Measurements from ENCODE around the gene PERM1. TPM values are rescaled to one million over a fixed set of nuclear protein-coding genes. Genes with fewer than 3 reads are reported as not detected.
"Not testable (repeated sequence)": the region's sequence is repeated elsewhere in the genome, so short reads cannot be mapped to it uniquely, and the experiment has no call there.

Gene PERM1
- total and polyA plus RNA-seq, 4 donors: under 0.01 to 0.06 TPM; not detected in 2

GRCh38 chr1:992362-992761 is 10.5 kb upstream of the PERM1 start:
- WGBS: 86% methylated on average over 7 of the region's 7 CpGs

DNA sequence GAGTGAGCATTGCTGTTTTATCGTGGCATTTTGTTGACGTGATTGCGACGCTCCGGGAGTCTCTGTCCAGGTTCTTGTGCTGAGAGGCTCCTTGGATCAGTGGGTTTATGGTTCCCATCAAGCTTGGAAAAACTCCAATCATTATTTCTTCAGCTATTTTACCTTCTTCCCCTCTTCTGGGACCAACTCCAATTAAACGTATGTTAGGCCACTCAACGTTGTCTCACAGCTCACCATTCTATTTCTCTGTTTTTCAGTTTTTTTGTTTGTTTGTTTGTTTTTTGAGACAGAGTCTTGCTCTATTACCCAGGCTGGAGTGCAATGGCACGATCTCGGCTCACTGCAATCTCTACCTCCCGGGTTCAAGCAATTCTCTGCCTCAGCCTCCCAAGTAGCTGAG is 10.0 kb upstream of the PERM1 start:
- Histone ChIP-seq H3K36me3 (ENCODE audit: control insufficient read depth in 4 of 4, insufficient read depth in 3 of 4, low read depth in 1 of 4, low read length in 3 of 4) (peaks cover 0 to 1% (median 0%) of the 10 kb centered on the region in 4 donors), H3K27ac (ENCODE audit: low read depth in 1 of 2, low read length in 2 of 2) (no peak overlapping the region), H3K9ac (ENCODE audit: low read depth in 1 of 2, low read length in 2 of 2) (no peak overlapping the region), H3K9me3 (ENCODE audit: control insufficient read depth in 4 of 4, low read length in 3 of 4) (peaks cover 0 to 6% (median 4%) of the 10 kb centered on the region in 4 donors), H3K4me1 (ENCODE audit: control insufficient read depth in 4 of 4, insufficient read depth in 4 of 4, low read length in 3 of 4) (no peaks in the 10 kb centered on the region), H3K4me3 (ENCODE audit: low read depth in 1 of 3, low read length in 3 of 3) (no peak overlapping the region), H3K27me3 (ENCODE audit: control insufficient read depth in 4 of 4, insufficient read depth in 4 of 4, low read length in 3 of 4) (no peaks in the 10 kb centered on the region)
- DNase-seq (ENCODE audit: low spot score): no peak
- no peak for TF ChIP-seq JUND (IDR thresholded peaks at IDR 0.05)
- WGBS: 94% methylated on average over 10 of the region's 10 CpGs

More at GRCh38 chr1:992362-992761, 10.5 kb upstream of the PERM1 start:
- Histone ChIP-seq H3K36me3 (ENCODE audit: control insufficient read depth in 4 of 4, insufficient read depth in 3 of 4, low read depth in 1 of 4, low read length in 3 of 4) (peaks cover 0 to 1% (median 0%) of the 10 kb centered on the region in 4 donors), H3K9me3 (ENCODE audit: control insufficient read depth in 4 of 4, low read length in 3 of 4) (peaks cover 0 to 6% (median 4%) of the 10 kb centered on the region in 4 donors), H3K9ac (ENCODE audit: low read depth in 1 of 2, low read length in 2 of 2) (no peak overlapping the region), H3K4me3 (ENCODE audit: low read depth in 1 of 3, low read length in 3 of 3) (no peak overlapping the region), H3K4me1 (ENCODE audit: control insufficient read depth in 4 of 4, insufficient read depth in 4 of 4, low read length in 3 of 4) (peaks cover 0 to under 1% (median 0%) of the 10 kb centered on the region in 4 donors), H3K27ac (ENCODE audit: low read depth in 1 of 2, low read length in 2 of 2) (no peak overlapping the region), H3K27me3 (ENCODE audit: control insufficient read depth in 4 of 4, insufficient read depth in 4 of 4, low read length in 3 of 4) (peaks cover 0 to 2% (median 0%) of the 10 kb centered on the region in 4 donors)
- TF ChIP-seq JUND (IDR thresholded peaks at IDR 0.05) (no peak), HNF4A (conservative IDR thresholded peaks at IDR 0.05) (no peak), FOXA1 (IDR thresholded peaks at IDR 0.05) (no peak), ATF3 (IDR thresholded peaks at IDR 0.05) (no peak), ZBTB33 (IDR thresholded peaks at IDR 0.05) (no peak), NR2F2 (IDR thresholded peaks at IDR 0.05) (no peak), HNF4G (IDR thresholded peaks at IDR 0.05) (no peak), CTCF (IDR thresholded peaks at IDR 0.05; ENCODE audit: low read depth, low read length, missing input control) (no peak), SP1 (IDR thresholded peaks at IDR 0.05) (no peak), RAD21 (IDR thresholded peaks at IDR 0.05) (no peak), YY1 (IDR thresholded peaks at IDR 0.05) (no peak), RXRA (IDR thresholded peaks at IDR 0.05) (no peak), EGR1 (IDR thresholded peaks at IDR 0.05; ENCODE audit: low read depth in 2 of 2) (no peak), FOXA2 (IDR thresholded peaks at IDR 0.05) (no peak)
- TF ChIP-seq, protein P1, sequence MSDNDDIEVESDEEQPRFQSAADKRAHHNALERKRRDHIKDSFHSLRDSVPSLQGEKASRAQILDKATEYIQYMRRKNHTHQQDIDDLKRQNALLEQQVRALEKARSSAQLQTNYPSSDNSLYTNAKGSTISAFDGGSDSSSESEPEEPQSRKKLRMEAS (IDR thresholded peaks at IDR 0.05): no peak
- DNase-seq (ENCODE audit: low spot score): no peak

DNA sequence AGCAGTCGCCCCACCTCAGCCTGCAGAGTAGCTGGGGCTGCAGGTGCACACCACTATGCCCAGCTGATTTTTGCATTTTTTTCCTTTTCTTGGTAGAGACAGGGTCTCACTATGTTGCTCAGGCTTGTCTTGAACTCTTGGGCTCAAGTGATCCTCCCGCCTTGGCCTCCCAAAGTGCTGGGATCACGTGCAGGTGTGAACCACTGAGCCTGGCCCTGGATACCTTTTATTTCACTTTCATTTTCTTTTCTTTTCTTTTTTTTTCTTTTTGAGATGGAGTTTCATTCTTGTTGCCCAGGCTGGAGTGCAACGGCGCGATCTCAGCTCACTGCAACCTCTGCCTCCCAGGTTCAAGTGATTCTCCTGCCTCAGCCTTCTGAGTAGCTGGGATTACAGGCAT is 9.4 kb upstream of the PERM1 start:
- not testable (repeated sequence) for H3K4me1 ChIP-seq (ENCODE audit: control insufficient read depth in 4 of 4, insufficient read depth in 4 of 4, low read length in 3 of 4); H3K36me3 ChIP-seq (ENCODE audit: control insufficient read depth in 4 of 4, insufficient read depth in 3 of 4, low read depth in 1 of 4, low read length in 3 of 4); DNase-seq (ENCODE audit: low spot score); H3K27me3 ChIP-seq (ENCODE audit: control insufficient read depth in 4 of 4, insufficient read depth in 4 of 4, low read length in 3 of 4); H3K4me3 ChIP-seq (ENCODE audit: low read depth in 1 of 3, low read length in 3 of 3); H3K9me3 ChIP-seq (ENCODE audit: control insufficient read depth in 4 of 4, low read length in 3 of 4); H3K9ac ChIP-seq (ENCODE audit: low read depth in 1 of 2, low read length in 2 of 2); H3K27ac ChIP-seq (ENCODE audit: low read depth in 1 of 2, low read length in 2 of 2)
- whole genome bisulfite sequencing: 95% methylated on average over 6 of the region's 6 CpGs

DNA sequence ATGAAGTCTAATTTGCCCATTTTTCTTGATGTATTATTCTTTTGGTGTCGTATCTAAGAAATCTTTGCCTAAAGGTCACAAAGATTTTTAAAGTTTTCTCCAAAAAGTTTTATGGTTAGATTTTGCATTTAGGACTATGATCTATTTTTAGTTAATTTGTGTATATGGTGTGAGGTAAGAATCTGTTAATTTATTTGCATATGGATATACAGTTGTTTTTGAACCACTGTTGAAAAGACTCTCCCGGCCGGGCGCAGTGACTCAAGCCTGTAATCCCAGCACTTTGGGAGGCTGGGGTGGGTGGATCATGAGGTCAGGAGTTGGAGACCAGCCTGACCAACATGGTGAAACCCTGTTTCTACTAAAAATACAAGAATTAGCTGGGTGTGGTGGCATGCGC is 6.2 kb upstream of the PERM1 start:
- not testable (repeated sequence) for H3K27me3 ChIP-seq (ENCODE audit: control insufficient read depth in 4 of 4, insufficient read depth in 4 of 4, low read length in 3 of 4); DNase-seq (ENCODE audit: low spot score); H3K9me3 ChIP-seq (ENCODE audit: control insufficient read depth in 4 of 4, low read length in 3 of 4); H3K36me3 ChIP-seq (ENCODE audit: control insufficient read depth in 4 of 4, insufficient read depth in 3 of 4, low read depth in 1 of 4, low read length in 3 of 4); H3K9ac ChIP-seq (ENCODE audit: low read depth in 1 of 2, low read length in 2 of 2); H3K27ac ChIP-seq (ENCODE audit: low read depth in 1 of 2, low read length in 2 of 2); H3K4me3 ChIP-seq (ENCODE audit: low read depth in 1 of 3, low read length in 3 of 3); H3K4me1 ChIP-seq (ENCODE audit: control insufficient read depth in 4 of 4, insufficient read depth in 4 of 4, low read length in 3 of 4)
- 86% methylated on average over 5 of the region's 5 CpGs for WGBS

All from liver (tissue), 9 donors.